HepG2 (cell line): Measurements from ENCODE around the gene SUOX. TPM values are rescaled to one million over a fixed set of nuclear protein-coding genes. Genes with fewer than 3 reads are reported as not detected.

Source experiments
- BRCA1 ChIP-seq: sonication (generic); formaldehyde crosslinking; IDR thresholded peaks from 2 replicates; pipeline ENCODE4 v1.4.0; 2020; ENCODE audit warnings: missing genetic modification reagents
- FOSL2 ChIP-seq: sonication (generic); formaldehyde crosslinking; IDR thresholded peaks from 2 replicates; pipeline ENCODE4 v1.4.0; 2020; ENCODE audit warnings: missing genetic modification reagents
- FOXO1 ChIP-seq: sonication (generic); formaldehyde crosslinking; IDR thresholded peaks from 2 replicates; pipeline ENCODE4 v1.4.0; 2020; ENCODE audit warnings: missing genetic modification reagents
- MIER2 ChIP-seq: IDR thresholded peaks from 2 replicates; pipeline ENCODE4 v1.6.1; 2016; ENCODE audit warnings: missing biosample characterization, missing genetic modification reagents
- NCOA5 ChIP-seq: sonication (generic); formaldehyde crosslinking; IDR thresholded peaks from 2 replicates; pipeline ENCODE4 v1.4.0; 2020; ENCODE audit warnings: missing genetic modification reagents
- RFX5 ChIP-seq: IDR thresholded peaks from 2 replicates; pipeline ENCODE4 v1.6.1; 2011; ENCODE audit warnings: low read depth, low read length, improper control_type of control experiment
- TCF7L2 ChIP-seq: IDR thresholded peaks from 2 replicates; pipeline ENCODE4 v1.6.1; 2011; ENCODE audit warnings: mild to moderate bottlenecking, low read depth, low read length, moderate library complexity
- ZBTB20 ChIP-seq: sonication (generic); formaldehyde crosslinking; IDR thresholded peaks from 2 replicates; pipeline ENCODE4 v1.8.1; 2023; ENCODE audit warnings: missing genetic modification reagents, low read depth, mild to moderate bottlenecking, borderline replicate concordance
- ZBTB7A ChIP-seq: sonication (generic); formaldehyde crosslinking; IDR thresholded peaks from 2 replicates; pipeline ENCODE4 v1.8.0; 2022; ENCODE audit warnings: mild to moderate bottlenecking, missing genetic modification reagents
- ZNF234 ChIP-seq: sonication (generic); formaldehyde crosslinking; conservative IDR thresholded peaks from 2 replicates; pipeline ENCODE4 v1.5.1; 2020; ENCODE audit warnings: mild to moderate bottlenecking, missing genetic modification reagents
- ZNF292 ChIP-seq: sonication (generic); formaldehyde crosslinking; IDR thresholded peaks from 2 replicates; pipeline ENCODE4 v1.8.1; 2022; ENCODE audit warnings: mild to moderate bottlenecking, low read depth, missing genetic modification reagents, borderline replicate concordance
- ZNF552 ChIP-seq: sonication (generic); formaldehyde crosslinking; IDR thresholded peaks from 2 replicates; pipeline ENCODE4 v1.9.0; 2022; ENCODE audit warnings: missing genetic modification reagents, mild to moderate bottlenecking, borderline replicate concordance
- ZNF563 ChIP-seq: sonication (generic); formaldehyde crosslinking; IDR thresholded peaks from 2 replicates; pipeline ENCODE4 v1.8.0; 2022; ENCODE audit warnings: mild to moderate bottlenecking, moderate library complexity, missing genetic modification reagents
- ZNF616 ChIP-seq: sonication (generic); formaldehyde crosslinking; IDR thresholded peaks from 2 replicates; pipeline ENCODE4 v1.5.0; 2020; ENCODE audit warnings: low read depth, mild to moderate bottlenecking, missing genetic modification reagents
- ZNF747 ChIP-seq: sonication (generic); formaldehyde crosslinking; IDR thresholded peaks from 2 replicates; pipeline ENCODE4 v1.8.1; 2023; ENCODE audit warnings: missing genetic modification reagents, mild to moderate bottlenecking, borderline replicate concordance
- polyA plus RNA-seq, 8 experiments: library from polyadenylated mRNA; depleted of rRNA in 3 of 8; stranded (reverse) in 7 of 8; unstranded in 1 of 8; fragments of >200 nt; fragmentation: Illumina TruSeq in 4 of 8; extraction: Trizol in 4 of 8; gene quantifications; 2 replicates each; pipeline versions ENCODE4 v1.2.1 to v1.2.3, GENCODE V29; 2011 to 2016; ENCODE audit warnings: low read depth in 4 of 8, missing spikeins in 1 of 8, mixed read lengths in 1 of 8; ENCODE audit not compliant: insufficient read depth in 1 of 8
- total RNA-seq, 5 experiments: library from RNA; depleted of rRNA; stranded (reverse); fragments of >200 nt; fragmentation: Illumina TruSeq; extraction: Trizol; gene quantifications; 2 replicates each; pipeline ENCODE4 v1.2.3, GENCODE V29; 2016; ENCODE audit warnings: low read depth in 1 of 5
- TF ChIP-seq, protein P1 (sequence below): sonication (generic); formaldehyde crosslinking; IDR thresholded peaks from 2 replicates; pipeline ENCODE4 v1.8.1; 2023; ENCODE audit warnings: missing genetic modification reagents, mild to moderate bottlenecking, borderline replicate concordance
- TF ChIP-seq, protein P2 (sequence below): sonication (generic); formaldehyde crosslinking; IDR thresholded peaks from 2 replicates; pipeline ENCODE4 v1.5.0; 2020; ENCODE audit warnings: mild to moderate bottlenecking, missing genetic modification reagents
- TF ChIP-seq, protein P3 (sequence below): sonication (generic); formaldehyde crosslinking; IDR thresholded peaks from 2 replicates; pipeline ENCODE4 v1.5.0; 2020; ENCODE audit warnings: mild to moderate bottlenecking, missing genetic modification reagents, borderline replicate concordance
- TF ChIP-seq, protein P4 (sequence below): sonication (generic); formaldehyde crosslinking; conservative IDR thresholded peaks from 2 replicates; pipeline ENCODE4 v1.8.0; 2022; ENCODE audit warnings: mild to moderate bottlenecking, moderate library complexity, missing genetic modification reagents
- TF ChIP-seq, protein P5 (sequence below): sonication (generic); formaldehyde crosslinking; IDR thresholded peaks from 2 replicates; pipeline ENCODE4 v1.8.0; 2022; ENCODE audit warnings: missing genetic modification reagents, mild to moderate bottlenecking, moderate library complexity, borderline replicate concordance

Gene SUOX
- total and polyA plus RNA-seq, 2 of the 13 experiments (the other 11 are each of a cell fraction or from before 2014, with no cell fraction given), result 23.9 to 25.9 TPM

DNA sequence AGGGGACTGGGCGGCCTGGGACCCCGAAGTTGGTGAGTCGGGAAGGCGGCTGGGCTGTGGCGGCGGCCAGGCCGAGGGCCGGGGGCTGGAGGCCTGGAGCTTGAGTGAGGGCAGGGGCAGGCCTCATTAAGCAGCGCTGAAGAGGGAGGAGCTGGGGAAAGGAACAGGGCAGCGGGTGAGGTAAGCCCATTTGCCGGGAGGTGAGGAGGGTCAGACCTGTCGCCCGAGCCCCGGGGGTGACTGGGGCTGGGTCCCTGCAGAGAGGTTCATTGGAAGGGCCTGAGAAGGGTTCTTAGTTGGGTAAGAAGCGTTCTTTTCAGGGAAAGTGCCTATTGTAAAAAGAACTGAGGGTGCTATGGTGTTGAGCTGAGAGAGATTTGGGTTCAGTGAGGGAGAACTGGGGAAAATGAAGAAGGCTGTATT is 22.8 kb upstream of the SUOX start (continued):
- no peak for TF ChIP-seq BRCA1 (CRISPR knock-in tag)
- no peak for TF ChIP-seq RFX5
- no peak for TF ChIP-seq ZNF747 (CRISPR knock-in tag)
- 0 out of 2 replicates have a peak, but pooled peaks have one; percentile 41 for TF ChIP-seq ZBTB20
- TF ChIP-seq FOSL2 (CRISPR knock-in tag), result no peak
- TF ChIP-seq, protein P1, sequence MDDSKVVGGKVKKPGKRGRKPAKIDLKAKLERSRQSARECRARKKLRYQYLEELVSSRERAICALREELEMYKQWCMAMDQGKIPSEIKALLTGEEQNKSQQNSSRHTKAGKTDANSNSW, result no peak
- no peak for TF ChIP-seq FOXO1 (CRISPR knock-in tag)
- no peak for TF ChIP-seq TCF7L2
- TF ChIP-seq, protein P2, sequence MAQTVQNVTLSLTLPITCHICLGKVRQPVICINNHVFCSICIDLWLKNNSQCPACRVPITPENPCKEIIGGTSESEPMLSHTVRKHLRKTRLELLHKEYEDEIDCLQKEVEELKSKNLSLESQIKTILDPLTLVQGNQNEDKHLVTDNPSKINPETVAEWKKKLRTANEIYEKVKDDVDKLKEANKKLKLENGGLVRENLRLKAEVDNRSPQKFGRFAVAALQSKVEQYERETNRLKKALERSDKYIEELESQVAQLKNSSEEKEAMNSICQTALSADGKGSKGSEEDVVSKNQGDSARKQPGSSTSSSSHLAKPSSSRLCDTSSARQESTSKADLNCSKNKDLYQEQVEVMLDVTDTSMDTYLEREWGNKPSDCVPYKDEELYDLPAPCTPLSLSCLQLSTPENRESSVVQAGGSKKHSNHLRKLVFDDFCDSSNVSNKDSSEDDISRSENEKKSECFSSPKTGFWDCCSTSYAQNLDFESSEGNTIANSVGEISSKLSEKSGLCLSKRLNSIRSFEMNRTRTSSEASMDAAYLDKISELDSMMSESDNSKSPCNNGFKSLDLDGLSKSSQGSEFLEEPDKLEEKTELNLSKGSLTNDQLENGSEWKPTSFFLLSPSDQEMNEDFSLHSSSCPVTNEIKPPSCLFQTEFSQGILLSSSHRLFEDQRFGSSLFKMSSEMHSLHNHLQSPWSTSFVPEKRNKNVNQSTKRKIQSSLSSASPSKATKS (CRISPR knock-in tag), result no peak
- TF ChIP-seq ZNF292 (CRISPR knock-in tag), result no peak
- TF ChIP-seq ZNF552 (CRISPR knock-in tag), result 0 out of 2 replicates have a peak, but pooled peaks have one; percentile 38
- TF ChIP-seq ZNF563 (CRISPR knock-in tag), result no peak
- TF ChIP-seq, protein P3, sequence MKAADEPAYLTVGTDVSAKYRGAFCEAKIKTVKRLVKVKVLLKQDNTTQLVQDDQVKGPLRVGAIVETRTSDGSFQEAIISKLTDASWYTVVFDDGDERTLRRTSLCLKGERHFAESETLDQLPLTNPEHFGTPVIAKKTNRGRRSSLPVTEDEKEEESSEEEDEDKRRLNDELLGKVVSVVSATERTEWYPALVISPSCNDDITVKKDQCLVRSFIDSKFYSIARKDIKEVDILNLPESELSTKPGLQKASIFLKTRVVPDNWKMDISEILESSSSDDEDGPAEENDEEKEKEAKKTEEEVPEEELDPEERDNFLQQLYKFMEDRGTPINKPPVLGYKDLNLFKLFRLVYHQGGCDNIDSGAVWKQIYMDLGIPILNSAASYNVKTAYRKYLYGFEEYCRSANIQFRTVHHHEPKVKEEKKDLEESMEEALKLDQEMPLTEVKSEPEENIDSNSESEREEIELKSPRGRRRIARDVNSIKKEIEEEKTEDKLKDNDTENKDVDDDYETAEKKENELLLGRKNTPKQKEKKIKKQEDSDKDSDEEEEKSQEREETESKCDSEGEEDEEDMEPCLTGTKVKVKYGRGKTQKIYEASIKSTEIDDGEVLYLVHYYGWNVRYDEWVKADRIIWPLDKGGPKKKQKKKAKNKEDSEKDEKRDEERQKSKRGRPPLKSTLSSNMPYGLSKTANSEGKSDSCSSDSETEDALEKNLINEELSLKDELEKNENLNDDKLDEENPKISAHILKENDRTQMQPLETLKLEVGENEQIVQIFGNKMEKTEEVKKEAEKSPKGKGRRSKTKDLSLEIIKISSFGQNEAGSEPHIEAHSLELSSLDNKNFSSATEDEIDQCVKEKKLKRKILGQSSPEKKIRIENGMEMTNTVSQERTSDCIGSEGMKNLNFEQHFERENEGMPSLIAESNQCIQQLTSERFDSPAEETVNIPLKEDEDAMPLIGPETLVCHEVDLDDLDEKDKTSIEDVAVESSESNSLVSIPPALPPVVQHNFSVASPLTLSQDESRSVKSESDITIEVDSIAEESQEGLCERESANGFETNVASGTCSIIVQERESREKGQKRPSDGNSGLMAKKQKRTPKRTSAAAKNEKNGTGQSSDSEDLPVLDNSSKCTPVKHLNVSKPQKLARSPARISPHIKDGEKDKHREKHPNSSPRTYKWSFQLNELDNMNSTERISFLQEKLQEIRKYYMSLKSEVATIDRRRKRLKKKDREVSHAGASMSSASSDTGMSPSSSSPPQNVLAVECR, result peak; percentile 12
- TF ChIP-seq ZBTB7A (CRISPR knock-in tag), result no peak
- no peak for TF ChIP-seq ZNF616 (CRISPR knock-in tag)
- no peak for TF ChIP-seq ZNF234 (CRISPR knock-in tag)
- no peak for TF ChIP-seq MIER2
- TF ChIP-seq NCOA5 (CRISPR knock-in tag), result no peak
- TF ChIP-seq, protein P4, sequence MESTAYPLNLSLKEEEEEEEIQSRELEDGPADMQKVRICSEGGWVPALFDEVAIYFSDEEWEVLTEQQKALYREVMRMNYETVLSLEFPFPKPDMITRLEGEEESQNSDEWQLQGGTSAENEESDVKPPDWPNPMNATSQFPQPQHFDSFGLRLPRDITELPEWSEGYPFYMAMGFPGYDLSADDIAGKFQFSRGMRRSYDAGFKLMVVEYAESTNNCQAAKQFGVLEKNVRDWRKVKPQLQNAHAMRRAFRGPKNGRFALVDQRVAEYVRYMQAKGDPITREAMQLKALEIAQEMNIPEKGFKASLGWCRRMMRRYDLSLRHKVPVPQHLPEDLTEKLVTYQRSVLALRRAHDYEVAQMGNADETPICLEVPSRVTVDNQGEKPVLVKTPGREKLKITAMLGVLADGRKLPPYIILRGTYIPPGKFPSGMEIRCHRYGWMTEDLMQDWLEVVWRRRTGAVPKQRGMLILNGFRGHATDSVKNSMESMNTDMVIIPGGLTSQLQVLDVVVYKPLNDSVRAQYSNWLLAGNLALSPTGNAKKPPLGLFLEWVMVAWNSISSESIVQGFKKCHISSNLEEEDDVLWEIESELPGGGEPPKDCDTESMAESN (CRISPR knock-in tag), result 0 out of 2 replicates have a peak, but pooled peaks have one; percentile 13
- TF ChIP-seq, protein P5, sequence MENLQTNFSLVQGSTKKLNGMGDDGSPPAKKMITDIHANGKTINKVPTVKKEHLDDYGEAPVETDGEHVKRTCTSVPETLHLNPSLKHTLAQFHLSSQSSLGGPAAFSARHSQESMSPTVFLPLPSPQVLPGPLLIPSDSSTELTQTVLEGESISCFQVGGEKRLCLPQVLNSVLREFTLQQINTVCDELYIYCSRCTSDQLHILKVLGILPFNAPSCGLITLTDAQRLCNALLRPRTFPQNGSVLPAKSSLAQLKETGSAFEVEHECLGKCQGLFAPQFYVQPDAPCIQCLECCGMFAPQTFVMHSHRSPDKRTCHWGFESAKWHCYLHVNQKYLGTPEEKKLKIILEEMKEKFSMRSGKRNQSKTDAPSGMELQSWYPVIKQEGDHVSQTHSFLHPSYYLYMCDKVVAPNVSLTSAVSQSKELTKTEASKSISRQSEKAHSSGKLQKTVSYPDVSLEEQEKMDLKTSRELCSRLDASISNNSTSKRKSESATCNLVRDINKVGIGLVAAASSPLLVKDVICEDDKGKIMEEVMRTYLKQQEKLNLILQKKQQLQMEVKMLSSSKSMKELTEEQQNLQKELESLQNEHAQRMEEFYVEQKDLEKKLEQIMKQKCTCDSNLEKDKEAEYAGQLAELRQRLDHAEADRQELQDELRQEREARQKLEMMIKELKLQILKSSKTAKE, result no peak
